Measurements from ENCODE around the gene MUCL3. TPM values are rescaled to one million over a fixed set of nuclear protein-coding genes. Genes with fewer than 3 reads are reported as not detected.

MUCL3 gene
- total and polyA plus RNA-seq, 10 of the 15 experiments (the other 5 are each of a cell fraction or from before 2014, with no cell fraction given) = 0.03 to 1.4 (median 0.61) TPM

DNA sequence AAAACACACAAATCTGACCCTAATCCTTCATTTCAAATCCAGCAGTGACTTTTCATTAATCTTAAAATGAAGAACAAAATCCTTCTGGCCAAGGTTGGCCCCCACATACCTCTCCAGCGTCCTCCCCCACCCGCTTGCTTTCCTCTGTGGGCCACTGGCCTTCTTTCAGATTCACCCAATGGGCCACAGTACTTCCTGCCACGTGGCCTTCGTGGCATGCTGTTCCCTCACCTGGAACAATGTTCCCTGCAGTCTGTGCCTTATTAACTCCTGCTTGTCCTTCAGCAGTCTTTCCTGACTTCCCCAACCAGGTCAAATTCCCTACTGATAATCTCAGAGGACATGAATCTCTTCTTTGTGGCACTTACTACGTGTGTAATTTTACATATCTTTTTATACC lies 38.1 kb upstream of the MUCL3 start:
- peak; percentile 67 for ATAC-seq
- TF ChIP-seq CBX3 (IDR thresholded peaks at IDR 0.05; ENCODE audit: borderline replicate concordance, low read depth) = no peak
- no peak for TF ChIP-seq SUZ12 (IDR thresholded peaks at IDR 0.05; ENCODE audit: unreplicated experiment)
- no peak for TF ChIP-seq RAD21 (IDR thresholded peaks at IDR 0.05; ENCODE audit: insufficient read depth, low read depth, low read length)
- TF ChIP-seq, protein P1, sequence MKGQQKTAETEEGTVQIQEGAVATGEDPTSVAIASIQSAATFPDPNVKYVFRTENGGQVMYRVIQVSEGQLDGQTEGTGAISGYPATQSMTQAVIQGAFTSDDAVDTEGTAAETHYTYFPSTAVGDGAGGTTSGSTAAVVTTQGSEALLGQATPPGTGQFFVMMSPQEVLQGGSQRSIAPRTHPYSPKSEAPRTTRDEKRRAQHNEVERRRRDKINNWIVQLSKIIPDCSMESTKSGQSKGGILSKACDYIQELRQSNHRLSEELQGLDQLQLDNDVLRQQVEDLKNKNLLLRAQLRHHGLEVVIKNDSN (IDR thresholded peaks at IDR 0.05; ENCODE audit: borderline replicate concordance, extremely low read length, insufficient read depth, low read depth, low read length) = peak; percentile 67
- TF ChIP-seq, protein P2, sequence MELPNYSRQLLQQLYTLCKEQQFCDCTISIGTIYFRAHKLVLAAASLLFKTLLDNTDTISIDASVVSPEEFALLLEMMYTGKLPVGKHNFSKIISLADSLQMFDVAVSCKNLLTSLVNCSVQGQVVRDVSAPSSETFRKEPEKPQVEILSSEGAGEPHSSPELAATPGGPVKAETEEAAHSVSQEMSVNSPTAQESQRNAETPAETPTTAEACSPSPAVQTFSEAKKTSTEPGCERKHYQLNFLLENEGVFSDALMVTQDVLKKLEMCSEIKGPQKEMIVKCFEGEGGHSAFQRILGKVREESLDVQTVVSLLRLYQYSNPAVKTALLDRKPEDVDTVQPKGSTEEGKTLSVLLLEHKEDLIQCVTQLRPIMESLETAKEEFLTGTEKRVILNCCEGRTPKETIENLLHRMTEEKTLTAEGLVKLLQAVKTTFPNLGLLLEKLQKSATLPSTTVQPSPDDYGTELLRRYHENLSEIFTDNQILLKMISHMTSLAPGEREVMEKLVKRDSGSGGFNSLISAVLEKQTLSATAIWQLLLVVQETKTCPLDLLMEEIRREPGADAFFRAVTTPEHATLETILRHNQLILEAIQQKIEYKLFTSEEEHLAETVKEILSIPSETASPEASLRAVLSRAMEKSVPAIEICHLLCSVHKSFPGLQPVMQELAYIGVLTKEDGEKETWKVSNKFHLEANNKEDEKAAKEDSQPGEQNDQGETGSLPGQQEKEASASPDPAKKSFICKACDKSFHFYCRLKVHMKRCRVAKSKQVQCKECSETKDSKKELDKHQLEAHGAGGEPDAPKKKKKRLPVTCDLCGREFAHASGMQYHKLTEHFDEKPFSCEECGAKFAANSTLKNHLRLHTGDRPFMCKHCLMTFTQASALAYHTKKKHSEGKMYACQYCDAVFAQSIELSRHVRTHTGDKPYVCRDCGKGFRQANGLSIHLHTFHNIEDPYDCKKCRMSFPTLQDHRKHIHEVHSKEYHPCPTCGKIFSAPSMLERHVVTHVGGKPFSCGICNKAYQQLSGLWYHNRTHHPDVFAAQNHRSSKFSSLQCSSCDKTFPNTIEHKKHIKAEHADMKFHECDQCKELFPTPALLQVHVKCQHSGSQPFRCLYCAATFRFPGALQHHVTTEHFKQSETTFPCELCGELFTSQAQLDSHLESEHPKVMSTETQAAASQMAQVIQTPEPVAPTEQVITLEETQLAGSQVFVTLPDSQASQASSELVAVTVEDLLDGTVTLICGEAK (IDR thresholded peaks at IDR 0.05; ENCODE audit: borderline replicate concordance) = no peak
- TF ChIP-seq, protein P3, sequence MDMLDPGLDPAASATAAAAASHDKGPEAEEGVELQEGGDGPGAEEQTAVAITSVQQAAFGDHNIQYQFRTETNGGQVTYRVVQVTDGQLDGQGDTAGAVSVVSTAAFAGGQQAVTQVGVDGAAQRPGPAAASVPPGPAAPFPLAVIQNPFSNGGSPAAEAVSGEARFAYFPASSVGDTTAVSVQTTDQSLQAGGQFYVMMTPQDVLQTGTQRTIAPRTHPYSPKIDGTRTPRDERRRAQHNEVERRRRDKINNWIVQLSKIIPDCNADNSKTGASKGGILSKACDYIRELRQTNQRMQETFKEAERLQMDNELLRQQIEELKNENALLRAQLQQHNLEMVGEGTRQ (IDR thresholded peaks at IDR 0.05; ENCODE audit: borderline replicate concordance, low read depth, low read length) = peak; percentile 31; the same call in 1 of the 2 replicates
- TF ChIP-seq, protein P4, sequence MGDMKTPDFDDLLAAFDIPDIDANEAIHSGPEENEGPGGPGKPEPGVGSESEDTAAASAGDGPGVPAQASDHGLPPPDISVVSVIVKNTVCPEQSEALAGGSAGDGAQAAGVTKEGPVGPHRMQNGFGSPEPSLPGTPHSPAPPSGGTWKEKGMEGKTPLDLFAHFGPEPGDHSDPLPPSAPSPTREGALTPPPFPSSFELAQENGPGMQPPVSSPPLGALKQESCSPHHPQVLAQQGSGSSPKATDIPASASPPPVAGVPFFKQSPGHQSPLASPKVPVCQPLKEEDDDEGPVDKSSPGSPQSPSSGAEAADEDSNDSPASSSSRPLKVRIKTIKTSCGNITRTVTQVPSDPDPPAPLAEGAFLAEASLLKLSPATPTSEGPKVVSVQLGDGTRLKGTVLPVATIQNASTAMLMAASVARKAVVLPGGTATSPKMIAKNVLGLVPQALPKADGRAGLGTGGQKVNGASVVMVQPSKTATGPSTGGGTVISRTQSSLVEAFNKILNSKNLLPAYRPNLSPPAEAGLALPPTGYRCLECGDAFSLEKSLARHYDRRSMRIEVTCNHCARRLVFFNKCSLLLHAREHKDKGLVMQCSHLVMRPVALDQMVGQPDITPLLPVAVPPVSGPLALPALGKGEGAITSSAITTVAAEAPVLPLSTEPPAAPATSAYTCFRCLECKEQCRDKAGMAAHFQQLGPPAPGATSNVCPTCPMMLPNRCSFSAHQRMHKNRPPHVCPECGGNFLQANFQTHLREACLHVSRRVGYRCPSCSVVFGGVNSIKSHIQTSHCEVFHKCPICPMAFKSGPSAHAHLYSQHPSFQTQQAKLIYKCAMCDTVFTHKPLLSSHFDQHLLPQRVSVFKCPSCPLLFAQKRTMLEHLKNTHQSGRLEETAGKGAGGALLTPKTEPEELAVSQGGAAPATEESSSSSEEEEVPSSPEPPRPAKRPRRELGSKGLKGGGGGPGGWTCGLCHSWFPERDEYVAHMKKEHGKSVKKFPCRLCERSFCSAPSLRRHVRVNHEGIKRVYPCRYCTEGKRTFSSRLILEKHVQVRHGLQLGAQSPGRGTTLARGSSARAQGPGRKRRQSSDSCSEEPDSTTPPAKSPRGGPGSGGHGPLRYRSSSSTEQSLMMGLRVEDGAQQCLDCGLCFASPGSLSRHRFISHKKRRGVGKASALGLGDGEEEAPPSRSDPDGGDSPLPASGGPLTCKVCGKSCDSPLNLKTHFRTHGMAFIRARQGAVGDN (IDR thresholded peaks at IDR 0.05) = 0 out of 2 replicates have a peak, but pooled peaks have one; percentile 41
- no peak for TF ChIP-seq SMC3 (IDR thresholded peaks at IDR 0.05; ENCODE audit: borderline replicate concordance, low read length)
- no peak for TF ChIP-seq GATAD2B (conservative IDR thresholded peaks at IDR 0.05; ENCODE audit: low read depth)
- no peak for TF ChIP-seq KLF5 (IDR thresholded peaks at IDR 0.05; ENCODE audit: partially characterized antibody)
- TF ChIP-seq IKZF2 (IDR thresholded peaks at IDR 0.05) = peak in 1 of 2 experiments; percentile 8; a peak in 2 of 4 replicates
- peak; percentile 57 for TF ChIP-seq RUNX3 (IDR thresholded peaks at IDR 0.05; ENCODE audit: low read length)
- peak; percentile 63; the same call in 1 of the 2 replicates for TF ChIP-seq RAD51 (IDR thresholded peaks at IDR 0.05)
- peak overlapping the region; percentile 72 for H2AFZ ChIP-seq (ENCODE audit: control insufficient read depth, low read depth, low read length)
- 23% methylated on average over 5 of the region's 5 CpGs for WGBS (ENCODE audit: insufficient coverage, insufficient replicate concordance, low lambda C conversion rate, missing lambda C conversion rate)
- DNase-seq (ENCODE audit: low read depth, low spot score) = no peak
- POLR2A ChIA-PET = interaction anchor here (1.5 to 6.0 kb wide), 2 partner anchors 11 to 18 kb away, joined by 4 to 37 read pairs; partner anchors contain the start of gene VARS2
- CTCF ChIA-PET = interaction anchor here (1.2 to 1.9 kb wide), 2 partner anchors 17 to 82 kb away, joined by 3 to 7 read pairs; no protein-coding TSS in a partner anchor
- RAD21 ChIA-PET (ENCODE audit: unreplicated experiment) = interaction anchor here (0.6 to 3.8 kb wide), 4 partner anchors 10 to 299 kb away, joined by 3 to 31 read pairs (median 3); partner anchors contain the start of gene VARS2
- peaks cover under 1 to 10% of the 10 kb centered on the region in 2 experiments; a peak in 2 of 4 replicates for H3K36me3 ChIP-seq (ENCODE audit: control insufficient read depth in 2 of 2, insufficient read depth in 2 of 2, low read length in 1 of 2)
- SMC1A ChIA-PET (ENCODE audit: uncharacterized antibody, unreplicated experiment) = interaction anchor here (1.0 kb wide), 2 partner anchors 11 to 184 kb away, joined by 3 read pairs; partner anchors contain the start of gene VARS2
- no peaks in the 10 kb centered on the region for H3K27me3 ChIP-seq (replicated peaks in 1 of 2; ENCODE audit: control insufficient read depth in 2 of 2, insufficient read depth in 2 of 2, low read length in 1 of 2)
- H3K9me3 ChIP-seq (replicated peaks; ENCODE audit: control insufficient read depth, insufficient read depth, low read length) = no peaks in the 10 kb centered on the region
- H3K79me2 ChIP-seq (ENCODE audit: control insufficient read depth, insufficient read depth, low read length) = no peaks in the 10 kb centered on the region
- peak overlapping the region; percentile 30 for H3K27ac ChIP-seq (ENCODE audit: control insufficient read depth, insufficient read depth)
- H3K4me3 ChIP-seq = no peak overlapping the region; the same call in 1 of the 2 replicates
- intact Hi-C loops (cut with micrococcal nuclease; ENCODE audit: unreplicated experiment) (no loop called here), in situ Hi-C loops (cut with MboI) (no loop called here)
- no peak overlapping the region for H3K9ac ChIP-seq (ENCODE audit: control insufficient read depth, insufficient read depth, low read length)
- peaks cover 32% of the 10 kb centered on the region for H3K4me1 ChIP-seq (ENCODE audit: control insufficient read depth, insufficient read depth, low read length)
- peak overlapping the region; percentile 65 for H3K4me2 ChIP-seq (ENCODE audit: control insufficient read depth, insufficient read depth)
- peak; percentile 59 for FAIRE-seq
- no TSS peak for BruUV-seq (replicated peaks)
- no peaks in the 10 kb centered on the region for H4K20me1 ChIP-seq (ENCODE audit: control insufficient read depth, insufficient read depth)
